ENCODE results near the gene MSANTD2.

The MSANTD2 gene

GRCh38 chr11:124821995-124822730, 22.0 kb upstream of the MSANTD2 start:
- no peak for DNase-seq (ENCODE audit: low read depth in 1 of 2, low spot score in 1 of 2)

GRCh38 chr11:124817036-124817435, 16.8 kb upstream of the MSANTD2 start:
- no peak for DNase-seq (ENCODE audit: low read depth in 1 of 2, low spot score in 1 of 2)

GRCh38 chr11:124814739-124815138, 14.5 kb upstream of the MSANTD2 start:
- DNase-seq (ENCODE audit: low read depth in 1 of 2, low spot score in 1 of 2) = no peak

GRCh38 chr11:124812876-124813275, 12.7 kb upstream of the MSANTD2 start:
- no peak for DNase-seq (ENCODE audit: low read depth in 1 of 2, low spot score in 1 of 2)

GRCh38 chr11:124811399-124812125, 11.4 kb upstream of the MSANTD2 start:
- DNase-seq (ENCODE audit: low read depth in 1 of 2, low spot score in 1 of 2) = no peak

- no peak for DNase-seq (ENCODE audit: low read depth in 1 of 2, low spot score in 1 of 2)
Observed at GRCh38 chr11:124807660-124808270, 7.6 kb upstream of the MSANTD2 start.

- DNase-seq (ENCODE audit: low read depth in 1 of 2, low spot score in 1 of 2) = no peak
Observed at GRCh38 chr11:124807201-124807600, 7.0 kb upstream of the MSANTD2 start.

GRCh38 chr11:124804884-124805283, 4.7 kb upstream of the MSANTD2 start:
- no peak for DNase-seq (ENCODE audit: low read depth in 1 of 2, low spot score in 1 of 2)

GRCh38 chr11:124801636-124802312, 1.6 kb upstream of the MSANTD2 start:
- DNase-seq (ENCODE audit: low read depth in 1 of 2, low spot score in 1 of 2) = no peak

GRCh38 chr11:124801014-124801413, 808 bp upstream of the MSANTD2 start:
- no peak for DNase-seq (ENCODE audit: low read depth in 1 of 2, low spot score in 1 of 2)

GRCh38 chr11:124799348-124800225, 619 bp downstream of the MSANTD2 start:
- DNase-seq (ENCODE audit: low read depth in 1 of 2, low spot score in 1 of 2) = peak; percentile 7 to 24

GRCh38 chr11:124798991-124799347, 1.2 kb downstream of the MSANTD2 start:
- no peak for DNase-seq (ENCODE audit: low read depth in 1 of 2, low spot score in 1 of 2)

GRCh38 chr11:124796312-124796711, 3.9 kb downstream of the MSANTD2 start:
- no peak for DNase-seq (ENCODE audit: low read depth in 1 of 2, low spot score in 1 of 2)

- no peak for DNase-seq (ENCODE audit: low read depth in 1 of 2, low spot score in 1 of 2)
Observed at GRCh38 chr11:124793466-124794278, 6.5 kb downstream of the MSANTD2 start.

- no peak for DNase-seq (ENCODE audit: low read depth in 1 of 2, low spot score in 1 of 2)
Observed at GRCh38 chr11:124791626-124792341, 8.4 kb downstream of the MSANTD2 start.

GRCh38 chr11:124788521-124788920, 11.7 kb downstream of the MSANTD2 start:
- DNase-seq (ENCODE audit: low read depth in 1 of 2, low spot score in 1 of 2) = no peak

- no peak for DNase-seq (ENCODE audit: low read depth in 1 of 2, low spot score in 1 of 2)
Observed at GRCh38 chr11:124784051-124784450, 16.2 kb downstream of the MSANTD2 start.

- DNase-seq (ENCODE audit: low read depth in 1 of 2, low spot score in 1 of 2) = no peak
Observed at GRCh38 chr11:124783002-124783401, 17.2 kb downstream of the MSANTD2 start.

- DNase-seq (ENCODE audit: low read depth in 1 of 2, low spot score in 1 of 2) = no peak
Observed at GRCh38 chr11:124779568-124779967, 20.6 kb downstream of the MSANTD2 start.

Data from stimulated activated CD4-positive, alpha-beta T cell treated with anti-CD3 and anti-CD28 coated beads, Interleukin-15, amount 100 ng/mL, for 1 hour (primary cell).